Adrenal gland (tissue), 5 donors: ENCODE measurements around the gene ROCK2.

Source experiments
- CTCF ChIP-seq, 6 experiments: fragments of 450-650 bp in 4 of 6; fragments of 200-600 bp in 2 of 6; sonication (generic) in 1 of 6; IDR thresholded peaks; 1 replicate in 5 of 6; 2 replicates in 1 of 6; pipeline versions ENCODE4 v1.5.1 to v1.8.0; 2016 to 2021; ENCODE audit warnings: antibody characterized with exemption in 6 of 6, mild to moderate bottlenecking in 2 of 6, moderate library complexity in 1 of 6
- POLR2A ChIP-seq, 2 donors: fragments of 450-650 bp; IDR thresholded peaks; one replicate each; pipeline ENCODE4 v1.6.1; 2017; ENCODE audit warnings: antibody characterized with exemption in 2 of 2, mild to moderate bottlenecking in 2 of 2, moderate library complexity in 1 of 2
- donor health status: DM: no; HTN: no; CAD: no.

GRCh38 chr2:11159574-11160170, 184.8 kb downstream of the ROCK2 start:
- TF ChIP-seq POLR2A (IDR thresholded peaks at IDR 0.05) (no peak), CTCF (IDR thresholded peaks at IDR 0.05) (no peak)
